Measurements from ENCODE around the gene FLNA. TPM values are rescaled to one million over a fixed set of nuclear protein-coding genes. Genes with fewer than 3 reads are reported as not detected.

The FLNA gene
- total and polyA plus RNA-seq, 2 of the 13 experiments (the other 11 are each of a cell fraction or from before 2014, with no cell fraction given), result 83.4 to 174 TPM

DNA sequence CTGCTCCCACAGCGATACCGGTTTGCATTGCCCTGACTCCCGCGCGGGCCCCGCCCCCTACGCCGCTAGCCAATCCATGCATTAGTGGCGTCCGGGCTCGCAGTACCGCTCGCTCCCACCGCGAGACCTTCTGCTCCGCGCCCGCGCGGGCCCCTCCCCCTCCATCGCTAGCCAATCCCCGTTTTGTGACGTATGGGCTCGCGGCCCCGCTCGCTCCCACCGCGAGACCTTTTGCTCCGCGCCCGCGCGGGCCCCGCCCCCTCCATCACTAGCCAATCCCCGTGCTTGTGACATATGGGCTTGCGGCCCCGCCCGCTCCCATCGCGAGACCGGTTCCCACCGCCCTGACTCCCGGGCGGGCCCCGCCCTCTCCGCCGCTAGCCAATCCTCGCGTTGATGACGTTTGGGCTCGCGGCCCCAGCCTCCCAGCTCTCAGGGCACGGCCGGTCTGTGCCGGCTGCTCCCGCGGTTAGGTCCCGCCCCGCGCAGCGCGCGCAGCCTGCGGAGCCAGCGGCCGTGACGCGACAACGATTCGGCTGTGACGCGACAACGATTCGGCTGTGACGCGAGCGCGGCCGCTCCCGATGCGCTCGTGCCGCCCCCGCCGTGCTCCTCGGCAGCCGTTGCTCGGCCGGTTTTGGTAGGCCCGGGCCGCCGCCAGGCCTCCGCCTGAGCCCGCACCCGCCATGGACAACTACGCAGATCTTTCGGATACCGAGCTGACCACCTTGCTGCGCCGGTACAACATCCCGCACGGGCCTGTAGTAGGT is 4.5 kb upstream of the FLNA start, which contains the start of gene EMD (continued):
- TF ChIP-seq, protein P1, sequence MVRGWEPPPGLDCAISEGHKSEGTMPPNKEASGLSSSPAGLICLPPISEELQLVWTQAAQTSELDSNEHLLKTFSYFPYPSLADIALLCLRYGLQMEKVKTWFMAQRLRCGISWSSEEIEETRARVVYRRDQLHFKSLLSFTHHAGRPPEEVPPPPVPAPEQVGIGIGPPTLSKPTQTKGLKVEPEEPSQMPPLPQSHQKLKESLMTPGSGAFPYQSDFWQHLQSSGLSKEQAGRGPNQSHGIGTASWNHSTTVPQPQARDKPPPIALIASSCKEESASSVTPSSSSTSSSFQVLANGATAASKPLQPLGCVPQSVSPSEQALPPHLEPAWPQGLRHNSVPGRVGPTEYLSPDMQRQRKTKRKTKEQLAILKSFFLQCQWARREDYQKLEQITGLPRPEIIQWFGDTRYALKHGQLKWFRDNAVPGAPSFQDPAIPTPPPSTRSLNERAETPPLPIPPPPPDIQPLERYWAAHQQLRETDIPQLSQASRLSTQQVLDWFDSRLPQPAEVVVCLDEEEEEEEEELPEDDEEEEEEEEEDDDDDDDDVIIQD (CRISPR knock-in tag; IDR thresholded peaks at IDR 0.05; ENCODE audit: low read depth), result no peak
- TF ChIP-seq ZNF563 (CRISPR knock-in tag; IDR thresholded peaks at IDR 0.05), result no peak; the same call in 1 of the 2 replicates
- no peak for TF ChIP-seq YEATS4 (CRISPR knock-in tag; IDR thresholded peaks at IDR 0.05; ENCODE audit: borderline replicate concordance)
- TF ChIP-seq SCMH1 (CRISPR knock-in tag; IDR thresholded peaks at IDR 0.05; ENCODE audit: borderline replicate concordance), result no peak
- no peak for TF ChIP-seq KMT2B (CRISPR knock-in tag; IDR thresholded peaks at IDR 0.05)
- TF ChIP-seq, protein P2, sequence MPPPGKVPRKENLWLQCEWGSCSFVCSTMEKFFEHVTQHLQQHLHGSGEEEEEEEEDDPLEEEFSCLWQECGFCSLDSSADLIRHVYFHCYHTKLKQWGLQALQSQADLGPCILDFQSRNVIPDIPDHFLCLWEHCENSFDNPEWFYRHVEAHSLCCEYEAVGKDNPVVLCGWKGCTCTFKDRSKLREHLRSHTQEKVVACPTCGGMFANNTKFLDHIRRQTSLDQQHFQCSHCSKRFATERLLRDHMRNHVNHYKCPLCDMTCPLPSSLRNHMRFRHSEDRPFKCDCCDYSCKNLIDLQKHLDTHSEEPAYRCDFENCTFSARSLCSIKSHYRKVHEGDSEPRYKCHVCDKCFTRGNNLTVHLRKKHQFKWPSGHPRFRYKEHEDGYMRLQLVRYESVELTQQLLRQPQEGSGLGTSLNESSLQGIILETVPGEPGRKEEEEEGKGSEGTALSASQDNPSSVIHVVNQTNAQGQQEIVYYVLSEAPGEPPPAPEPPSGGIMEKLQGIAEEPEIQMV (CRISPR knock-in tag; IDR thresholded peaks at IDR 0.05; ENCODE audit: low read depth), result no peak
- no peak for TF ChIP-seq ZNF619 (CRISPR knock-in tag; IDR thresholded peaks at IDR 0.05)
- TF ChIP-seq ATF7 (IDR thresholded peaks at IDR 0.05), result no peak
- no peak for TF ChIP-seq ATF7 (CRISPR knock-in tag; IDR thresholded peaks at IDR 0.05)
- TF ChIP-seq ZNF501 (CRISPR knock-in tag; IDR thresholded peaks at IDR 0.05), result no peak
- TF ChIP-seq PAWR (CRISPR knock-in tag; IDR thresholded peaks at IDR 0.05; ENCODE audit: borderline replicate concordance), result no peak
- no peak for TF ChIP-seq HNF4A (CRISPR knock-in tag; IDR thresholded peaks at IDR 0.05)
- TF ChIP-seq CREB3 (CRISPR knock-in tag; IDR thresholded peaks at IDR 0.05), result no peak
- no peak; the same call in 1 of the 2 replicates for TF ChIP-seq POLR2AphosphoS5 (IDR thresholded peaks at IDR 0.05; ENCODE audit: low read depth, low read length)
- TF ChIP-seq ZNF605 (CRISPR knock-in tag; IDR thresholded peaks at IDR 0.05), result no peak
- TF ChIP-seq ZNF878 (CRISPR knock-in tag; IDR thresholded peaks at IDR 0.05), result no peak
- TF ChIP-seq NCOR1 (IDR thresholded peaks at IDR 0.05; ENCODE audit: borderline replicate concordance, low read length), result no peak
- no peak for TF ChIP-seq PAX8 (CRISPR knock-in tag; IDR thresholded peaks at IDR 0.05; ENCODE audit: borderline replicate concordance)
- no peak for TF ChIP-seq NFIC (IDR thresholded peaks at IDR 0.05; ENCODE audit: low read length)
- TF ChIP-seq, protein P3, sequence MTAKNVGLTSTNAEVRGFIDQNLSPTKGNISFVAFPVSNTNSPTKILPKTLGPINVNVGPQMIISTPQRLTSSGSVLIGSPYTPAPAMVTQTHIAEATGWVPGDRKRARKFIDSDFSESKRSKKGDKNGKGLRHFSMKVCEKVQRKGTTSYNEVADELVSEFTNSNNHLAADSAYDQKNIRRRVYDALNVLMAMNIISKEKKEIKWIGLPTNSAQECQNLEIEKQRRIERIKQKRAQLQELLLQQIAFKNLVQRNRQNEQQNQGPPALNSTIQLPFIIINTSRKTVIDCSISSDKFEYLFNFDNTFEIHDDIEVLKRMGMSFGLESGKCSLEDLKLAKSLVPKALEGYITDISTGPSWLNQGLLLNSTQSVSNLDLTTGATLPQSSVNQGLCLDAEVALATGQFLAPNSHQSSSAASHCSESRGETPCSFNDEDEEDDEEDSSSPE (CRISPR knock-in tag; IDR thresholded peaks at IDR 0.05), result no peak
- TF ChIP-seq ZKSCAN5 (CRISPR knock-in tag; IDR thresholded peaks at IDR 0.05), result no peak
- no peak; the same call in 1 of the 2 replicates for TF ChIP-seq ZNF607 (CRISPR knock-in tag; IDR thresholded peaks at IDR 0.05; ENCODE audit: borderline replicate concordance)
- TF ChIP-seq CHD2 (IDR thresholded peaks at IDR 0.05; ENCODE audit: low read depth, low read length), result peak; percentile 95
- TF ChIP-seq ZNF224 (CRISPR knock-in tag; IDR thresholded peaks at IDR 0.05), result no peak
- no peak for TF ChIP-seq MBD4 (IDR thresholded peaks at IDR 0.05; ENCODE audit: borderline replicate concordance, low read length)
- TF ChIP-seq GABPA (IDR thresholded peaks at IDR 0.05; ENCODE audit: low read depth, low read length), result no peak
- TF ChIP-seq GABPA (CRISPR knock-in tag; IDR thresholded peaks at IDR 0.05; ENCODE audit: low read depth), result no peak
- no peak for TF ChIP-seq ZNF17 (CRISPR knock-in tag; IDR thresholded peaks at IDR 0.05)

Data from HepG2 (cell line).